HUES48 (cell line): ENCODE results near the gene CFAP77.

ENCODE experiments used
- H3K27ac ChIP-seq: one replicate; pipeline ENCODE4 v1.7.0; 2013; ENCODE audit warnings: low read depth, low read length, inconsistent platforms
- H3K27me3 ChIP-seq: 2 replicates; pipeline ENCODE4 v1.6.1; 2013; ENCODE audit warnings: mild to moderate bottlenecking, low read length; ENCODE audit not compliant: control insufficient read depth, insufficient read depth
- H3K36me3 ChIP-seq: 2 replicates; pipeline ENCODE4 v1.6.1; 2013; ENCODE audit warnings: low read length; ENCODE audit not compliant: control insufficient read depth, insufficient read depth
- H3K4me1 ChIP-seq: 2 replicates; pipeline ENCODE4 v1.6.1; 2013; ENCODE audit warnings: mild to moderate bottlenecking, low read length; ENCODE audit not compliant: control insufficient read depth, insufficient read depth
- H3K4me3 ChIP-seq: 2 replicates; pipeline ENCODE4 v1.5.1; 2013; ENCODE audit warnings: mild to moderate bottlenecking, low read depth, low read length
- H3K9ac ChIP-seq: 2 replicates; pipeline ENCODE4 v1.6.1; 2013; ENCODE audit warnings: mild to moderate bottlenecking, low read depth, low read length, moderate library complexity
- H3K9me3 ChIP-seq: 2 replicates; pipeline ENCODE4 v1.6.1; 2013; ENCODE audit warnings: low read length; ENCODE audit not compliant: control insufficient read depth, insufficient read depth

CFAP77 gene

DNA sequence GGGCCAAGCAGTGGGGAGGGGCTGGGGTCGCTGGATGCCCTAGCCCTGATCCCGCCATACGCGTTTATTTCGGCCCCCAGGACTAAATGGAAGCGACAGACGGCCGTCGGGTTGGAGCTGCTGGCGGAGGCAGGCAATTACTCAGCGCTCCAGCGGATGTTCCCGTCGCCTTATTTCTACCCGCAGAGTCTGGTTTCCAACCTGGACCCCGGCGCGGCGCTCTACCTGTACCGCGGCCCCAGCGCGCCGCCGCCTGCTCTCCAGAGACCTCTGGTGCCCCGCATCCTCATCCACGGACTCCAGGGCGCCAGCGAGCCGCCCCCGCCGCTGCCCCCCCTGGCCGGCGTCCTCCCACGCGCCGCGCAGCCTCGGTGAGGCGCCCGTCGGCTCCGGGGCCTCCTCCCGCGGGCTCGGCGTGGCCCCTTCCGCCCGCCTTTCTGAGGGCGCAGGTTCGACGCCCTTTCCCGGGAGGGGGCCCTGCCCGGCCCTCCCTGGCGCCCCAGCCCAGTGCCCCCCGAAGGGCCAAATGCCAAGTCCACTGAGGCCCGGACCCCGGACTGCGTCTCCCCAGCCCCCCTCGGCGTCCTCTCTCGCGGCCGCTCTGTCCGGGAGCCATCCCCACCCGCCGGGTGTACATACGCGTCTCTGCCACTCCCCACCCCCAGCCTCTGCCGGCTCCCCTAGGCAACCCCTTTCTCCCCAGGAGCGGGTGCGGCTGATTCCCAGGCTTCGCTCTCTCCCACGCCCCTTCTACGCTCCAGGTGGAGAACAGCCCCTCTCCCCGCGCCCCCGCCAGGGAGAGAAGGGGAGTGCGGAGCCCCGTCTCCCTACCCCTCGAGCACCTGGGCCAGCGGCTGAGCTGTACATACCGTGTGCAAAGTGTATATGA, 179.4 kb downstream of the CFAP77 start:
- Histone ChIP-seq H3K36me3 (peaks cover 7% of the 10 kb centered on the region; the same call in 1 of the 2 replicates), H3K9ac (no peak overlapping the region), H3K4me1 (peaks cover 43% of the 10 kb centered on the region), H3K4me3 (peak overlapping the region; percentile 23; the same call in 1 of the 2 replicates), H3K27me3 (peaks cover 92% of the 10 kb centered on the region), H3K9me3 (no peaks in the 10 kb centered on the region), H3K27ac (no peak overlapping the region)

DNA sequence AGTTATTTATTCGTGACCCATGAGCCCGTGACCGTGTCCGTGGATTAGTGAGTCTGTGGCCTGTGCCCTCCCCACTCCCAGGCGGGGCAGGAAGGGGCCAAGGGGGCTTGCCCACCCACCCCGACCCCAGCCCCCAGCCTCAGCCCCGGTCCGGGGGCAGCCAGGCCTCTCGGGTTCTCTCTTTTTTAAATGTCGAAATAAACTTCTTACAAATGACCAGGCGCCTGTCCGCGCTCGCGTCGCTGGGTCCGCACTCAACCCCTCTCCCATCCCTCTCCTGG, 180.0 kb downstream of the CFAP77 start:
- Histone ChIP-seq H3K27me3 (peaks cover 86% of the 10 kb centered on the region), H3K4me1 (peaks cover 37% of the 10 kb centered on the region), H3K4me3 (peak overlapping the region; percentile 45)

DNA sequence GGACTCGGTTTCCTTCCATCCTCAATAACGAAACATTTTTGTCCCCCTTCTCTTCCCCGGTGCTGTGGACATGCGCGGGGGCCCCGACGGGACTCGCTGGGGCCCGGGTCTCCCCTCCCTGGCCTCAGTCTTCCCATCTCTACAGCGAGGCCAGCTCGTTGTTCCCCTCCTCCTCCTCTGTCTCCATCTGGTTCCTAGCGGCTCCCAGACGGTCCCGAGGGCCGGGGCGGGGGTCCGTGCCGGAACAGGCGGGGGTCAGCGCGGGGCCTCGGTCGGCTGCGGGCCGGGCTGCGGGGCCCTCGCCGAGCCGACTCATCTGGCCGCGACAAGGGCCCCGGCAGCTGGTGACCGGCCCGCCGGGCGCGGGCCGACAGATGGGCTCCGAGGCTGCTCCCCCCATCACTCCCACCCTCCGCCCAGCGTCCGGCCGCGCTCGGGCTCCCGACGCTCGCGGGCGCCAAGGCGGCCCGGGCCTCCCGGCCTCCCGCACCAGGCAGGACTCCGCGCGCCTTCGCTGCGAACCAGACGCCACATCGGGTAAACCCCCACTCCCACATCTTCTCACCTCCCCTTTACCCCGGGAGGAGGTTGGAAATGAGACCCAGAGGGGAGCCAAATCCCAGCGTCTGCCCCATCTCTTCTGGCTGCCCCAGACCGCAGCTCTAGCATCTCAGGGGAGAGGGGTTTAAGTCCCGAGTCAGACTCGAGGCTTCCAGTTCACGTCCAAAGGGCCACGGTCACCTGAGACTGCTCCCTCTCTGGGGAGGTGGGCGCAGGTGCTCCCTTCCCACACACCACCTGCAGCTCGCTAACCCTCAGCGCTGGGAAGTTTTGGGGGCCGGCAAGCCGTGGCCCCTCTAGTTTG, 180.5 kb downstream of the CFAP77 start:
- Histone ChIP-seq H3K36me3 (peaks cover 14% of the 10 kb centered on the region; the same call in 1 of the 2 replicates), H3K9ac (no peak overlapping the region), H3K4me1 (peaks cover 31% of the 10 kb centered on the region), H3K9me3 (no peaks in the 10 kb centered on the region), H3K27me3 (peaks cover 81% of the 10 kb centered on the region), H3K27ac (peak overlapping the region; percentile 75), H3K4me3 (peak overlapping the region; percentile 45)

More for the DNA sequence above, 180.0 kb downstream of the CFAP77 start:
- Histone ChIP-seq H3K9me3 (no peaks in the 10 kb centered on the region), H3K36me3 (peaks cover 10% of the 10 kb centered on the region; the same call in 1 of the 2 replicates), H3K27ac (no peak overlapping the region), H3K9ac (no peak overlapping the region)

DNA sequence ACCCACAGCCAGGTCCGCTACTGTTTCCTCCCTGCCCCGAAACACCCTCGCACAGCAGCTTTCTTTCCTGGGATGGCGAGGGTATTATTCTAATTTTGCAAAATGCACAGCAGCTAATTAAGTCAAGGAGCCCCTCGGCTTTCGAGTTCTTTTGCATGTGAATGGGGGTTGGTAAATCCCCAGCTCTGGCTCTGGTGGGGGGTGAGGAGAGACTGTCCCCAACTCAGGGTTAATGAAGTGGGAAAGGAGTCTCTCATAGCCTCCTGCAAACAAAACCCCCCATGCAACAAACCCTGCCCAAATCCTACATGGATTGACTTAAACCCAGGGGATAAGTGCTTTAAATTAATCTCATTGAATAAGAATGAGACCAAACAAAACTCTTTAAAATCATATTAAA, 181.2 kb downstream of the CFAP77 start:
- Histone ChIP-seq H3K36me3 (peaks cover 14% of the 10 kb centered on the region; the same call in 1 of the 2 replicates), H3K9me3 (no peaks in the 10 kb centered on the region), H3K4me3 (peak overlapping the region; percentile 45), H3K9ac (no peak overlapping the region), H3K27ac (peak overlapping the region; percentile 75), H3K4me1 (peaks cover 25% of the 10 kb centered on the region), H3K27me3 (peaks cover 74% of the 10 kb centered on the region)

DNA sequence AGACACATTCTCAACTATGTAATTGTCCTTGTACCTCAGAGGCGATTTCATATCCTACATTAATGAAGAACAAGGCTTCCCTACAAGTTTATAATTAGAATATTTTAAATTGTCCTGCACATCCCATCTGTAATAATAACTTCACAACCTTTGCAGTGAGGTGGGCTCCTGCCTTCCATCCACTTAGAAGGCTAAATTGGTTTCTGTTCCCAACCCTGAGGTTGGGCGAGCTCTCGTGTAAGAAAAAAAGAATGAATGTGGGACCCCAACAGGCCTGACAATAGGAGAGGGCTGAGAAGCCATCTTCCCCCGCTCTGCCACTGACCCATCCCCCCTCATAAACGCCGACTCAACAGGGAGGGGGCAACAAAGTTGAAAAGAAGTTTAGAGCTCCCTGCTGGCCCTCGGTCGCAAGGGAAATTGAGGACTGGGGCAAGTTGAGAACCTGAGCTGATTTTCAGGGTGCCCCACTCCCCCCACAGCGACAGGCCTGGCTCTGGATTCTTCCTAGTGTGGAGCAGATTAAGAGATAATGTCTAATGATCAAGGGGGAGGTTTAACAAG, 181.8 kb downstream of the CFAP77 start:
- peak overlapping the region; percentile 45 for H3K4me3 ChIP-seq
- no peak overlapping the region for H3K9ac ChIP-seq
- H3K27ac ChIP-seq: peak overlapping the region; percentile 66
- H3K4me1 ChIP-seq: peaks cover 23% of the 10 kb centered on the region
- peaks cover 68% of the 10 kb centered on the region for H3K27me3 ChIP-seq
- no peaks in the 10 kb centered on the region for H3K9me3 ChIP-seq
- peaks cover 14% of the 10 kb centered on the region; the same call in 1 of the 2 replicates for H3K36me3 ChIP-seq

DNA sequence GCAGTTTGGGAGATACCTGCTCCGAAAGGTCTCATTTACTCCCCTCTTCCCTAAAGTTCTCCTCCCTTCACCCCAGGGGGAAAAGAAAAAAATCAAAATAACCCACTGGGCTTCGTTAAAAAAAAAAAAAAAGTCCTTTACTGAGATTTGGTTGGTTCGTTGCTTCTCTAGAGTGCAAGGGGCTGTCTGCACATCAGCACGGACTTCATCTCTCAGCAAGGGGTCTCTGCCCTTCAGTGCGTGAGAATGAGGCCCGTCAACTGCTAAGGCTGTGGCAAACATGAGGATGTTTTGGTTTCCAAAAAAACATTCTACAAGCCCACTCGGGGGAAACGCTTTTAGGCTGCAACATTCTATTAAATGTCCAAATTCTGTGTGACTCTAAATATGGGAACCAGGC, 182.4 kb downstream of the CFAP77 start:
- H3K4me1 ChIP-seq: peaks cover 23% of the 10 kb centered on the region
- H3K27ac ChIP-seq: peak overlapping the region; percentile 66
- no peaks in the 10 kb centered on the region for H3K9me3 ChIP-seq
- no peak overlapping the region for H3K9ac ChIP-seq
- H3K27me3 ChIP-seq: peaks cover 62% of the 10 kb centered on the region
- H3K36me3 ChIP-seq: peaks cover 14% of the 10 kb centered on the region; the same call in 1 of the 2 replicates
- peak overlapping the region; percentile 45 for H3K4me3 ChIP-seq

DNA sequence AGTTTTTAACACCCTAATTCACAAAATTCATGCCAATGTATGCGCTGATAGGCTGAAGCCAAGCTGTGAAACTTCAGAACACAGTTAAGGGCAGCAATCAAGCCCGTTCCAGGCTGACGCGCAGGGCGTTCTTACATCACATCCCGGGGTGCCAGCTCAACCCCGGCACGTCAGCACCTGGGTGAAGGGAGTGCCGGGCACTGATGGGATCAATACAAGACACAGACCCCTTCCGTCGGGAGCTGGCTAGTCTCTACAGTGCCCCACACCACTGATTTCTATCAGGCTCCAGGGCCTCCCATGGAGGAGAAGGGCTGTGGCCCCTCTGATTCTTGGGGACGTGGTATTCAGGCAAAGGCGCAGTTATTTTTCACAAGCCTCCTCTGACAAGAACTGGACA, 184.4 kb downstream of the CFAP77 start:
- Histone ChIP-seq H3K27me3 (peaks cover 42% of the 10 kb centered on the region), H3K9me3 (no peaks in the 10 kb centered on the region), H3K36me3 (peaks cover 17% of the 10 kb centered on the region; the same call in 1 of the 2 replicates)

DNA sequence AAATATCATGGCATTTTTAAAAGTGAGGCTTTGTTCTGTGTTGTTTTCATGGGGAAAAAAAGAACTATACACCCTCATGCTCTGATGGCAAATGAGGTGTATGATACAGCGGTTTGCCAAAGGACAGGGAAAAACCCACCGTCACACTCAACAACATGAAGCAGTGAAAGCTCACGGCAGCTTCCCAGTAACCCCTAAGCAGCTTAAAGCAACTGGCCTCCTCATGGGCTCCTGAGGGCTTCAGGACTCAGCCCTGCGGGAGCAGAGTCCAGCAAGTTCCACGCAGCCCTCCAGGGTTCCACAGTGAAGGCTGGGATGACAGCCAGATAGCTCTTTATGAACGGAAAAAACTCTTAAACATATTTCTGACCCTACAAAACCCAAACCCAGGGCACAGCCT, 185.3 kb downstream of the CFAP77 start:
- Histone ChIP-seq H3K36me3 (peaks cover 25% of the 10 kb centered on the region), H3K4me1 (peaks cover 23% of the 10 kb centered on the region), H3K27me3 (peaks cover 33% of the 10 kb centered on the region), H3K9ac (no peak overlapping the region), H3K27ac (no peak overlapping the region), H3K9me3 (no peaks in the 10 kb centered on the region), H3K4me3 (no peak overlapping the region)

More for the DNA sequence above, 184.4 kb downstream of the CFAP77 start:
- Histone ChIP-seq H3K9ac (no peak overlapping the region), H3K4me3 (no peak overlapping the region), H3K27ac (no peak overlapping the region), H3K4me1 (peaks cover 23% of the 10 kb centered on the region)

DNA sequence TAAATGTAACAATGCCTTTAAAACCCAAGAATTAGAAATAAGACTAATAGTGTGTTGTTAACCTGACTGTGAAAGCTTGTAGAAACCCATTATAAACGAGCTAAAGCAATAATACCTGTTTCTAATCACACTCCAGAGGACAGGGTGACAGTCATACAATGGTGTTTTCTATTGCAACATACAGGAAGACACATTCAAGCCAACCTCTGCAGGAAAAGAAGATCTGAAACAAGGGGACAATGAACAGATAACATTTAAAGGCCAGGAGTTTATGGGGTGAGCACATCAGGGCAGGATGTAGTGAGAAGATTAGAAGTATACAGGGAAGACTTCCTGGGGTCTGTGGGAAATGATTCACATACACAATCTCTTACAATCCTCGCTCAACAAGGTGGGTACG, 186.2 kb downstream of the CFAP77 start:
- no peak overlapping the region for H3K9ac ChIP-seq
- H3K4me1 ChIP-seq: peaks cover 22% of the 10 kb centered on the region
- no peaks in the 10 kb centered on the region for H3K9me3 ChIP-seq
- H3K4me3 ChIP-seq: no peak overlapping the region
- H3K27ac ChIP-seq: no peak overlapping the region
- H3K36me3 ChIP-seq: peaks cover 31% of the 10 kb centered on the region
- H3K27me3 ChIP-seq: peaks cover 24% of the 10 kb centered on the region

DNA sequence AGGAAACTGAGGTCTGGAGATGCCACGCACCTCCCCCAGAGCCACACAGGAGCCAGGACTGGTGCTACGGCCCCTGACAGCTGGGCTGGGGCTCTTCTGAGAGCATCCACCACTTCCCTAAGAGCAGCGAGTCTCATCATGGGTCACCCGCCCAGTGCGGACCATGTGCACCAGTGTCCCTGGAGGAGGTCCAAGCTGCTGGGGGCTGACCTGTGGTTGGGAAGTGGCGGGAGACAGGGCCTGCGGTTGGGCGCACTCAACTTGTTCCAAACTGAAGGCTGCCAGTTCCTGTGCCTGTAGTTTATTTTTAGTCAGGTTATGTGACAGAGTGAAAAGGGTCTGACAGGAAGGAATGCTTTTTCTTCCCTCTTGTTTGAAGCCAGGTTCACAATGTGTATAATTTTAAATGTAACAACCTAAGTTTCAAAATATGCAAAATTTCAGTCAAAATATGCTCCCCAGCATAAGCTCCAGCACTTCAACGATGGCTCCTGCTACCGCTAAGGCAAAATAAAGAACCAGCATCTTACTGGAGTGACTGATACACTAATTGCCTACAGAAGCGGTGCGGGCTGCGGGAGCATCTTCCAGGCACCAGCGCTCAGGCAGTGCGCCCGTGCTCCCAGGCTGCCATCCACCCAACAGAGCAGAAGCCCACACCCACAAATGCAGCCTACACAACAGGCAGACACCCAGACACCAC, 187.2 kb downstream of the CFAP77 start:
- Histone ChIP-seq H3K4me3 (no peak overlapping the region), H3K9me3 (no peaks in the 10 kb centered on the region), H3K27ac (no peak overlapping the region), H3K27me3 (peaks cover 14% of the 10 kb centered on the region), H3K4me1 (peaks cover 12% of the 10 kb centered on the region), H3K36me3 (peaks cover 32% of the 10 kb centered on the region), H3K9ac (no peak overlapping the region)
